ENCODE results near the gene HOXD13.

DNA sequence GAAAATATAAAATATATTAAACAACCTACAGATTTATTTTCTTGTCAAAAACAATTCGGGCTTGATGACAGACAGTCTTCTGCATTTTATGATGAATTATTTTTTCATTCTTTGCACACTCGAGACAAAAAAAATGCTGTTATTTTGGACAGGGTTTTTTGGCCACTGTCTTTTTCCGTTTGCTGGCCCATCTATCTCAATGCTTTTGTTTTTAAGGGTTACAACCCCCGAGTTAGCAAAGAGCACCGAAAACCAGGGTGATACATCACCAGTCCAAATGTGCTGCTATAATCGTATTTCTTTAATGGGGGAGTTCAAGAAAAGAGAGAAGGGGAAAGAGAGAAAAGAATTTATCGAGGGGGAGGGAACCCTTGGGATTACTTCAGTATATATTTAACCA is 16.5 kb upstream of the HOXD13 start:
- TF ChIP-seq CTCF (IDR thresholded peaks at IDR 0.05 in 4 of 5, conservative IDR thresholded peaks at IDR 0.05 in 1 of 5): no peak
- TF ChIP-seq POLR2A (IDR thresholded peaks at IDR 0.05): no peak

Data from gastrocnemius medialis (tissue), 4 donors.